Thyroid gland (tissue), 4 donors: ENCODE measurements around the gene HBG1. TPM values are rescaled to one million over a fixed set of nuclear protein-coding genes. Genes with fewer than 3 reads are reported as not detected.
"Not testable (repeated sequence)": the region's sequence is repeated elsewhere in the genome, so short reads cannot be mapped to it uniquely, and the experiment has no call there.

Source experiments
- DNase-seq, 2 donors: peaks; one replicate each; pipeline ENCODE4 v3.0.0-alpha.2; 2019
- H3K27ac ChIP-seq, 3 donors: fragments of 200-600 bp; sonication (generic); 1 replicate in 2 of 3; 2 replicates in 1 of 3; pipeline ENCODE4 v1.5.1; 2016 to 2019; ENCODE audit warnings: mild to moderate bottlenecking in 1 of 3, moderate library complexity in 1 of 3
- H3K27me3 ChIP-seq: fragments of 200-600 bp; sonication (generic); one replicate; pipeline ENCODE4 v1.5.1; 2019
- H3K36me3 ChIP-seq, 2 donors: fragments of 200-600 bp; sonication (generic); one replicate each; pipeline ENCODE4 v1.5.1; 2016 to 2019
- H3K4me1 ChIP-seq, 2 donors: fragments of 200-600 bp; sonication (generic); one replicate each; pipeline ENCODE4 v1.5.1; 2017 to 2019
- H3K4me3 ChIP-seq, 3 donors: fragments of 200-600 bp; sonication (generic); replicated peaks in 1 of 3; 1 replicate in 2 of 3; 2 replicates in 1 of 3; pipeline ENCODE4 v1.5.1; 2016; ENCODE audit warnings: mild to moderate bottlenecking in 1 of 3
- H3K9me3 ChIP-seq: fragments of 200-600 bp; sonication (generic); one replicate; pipeline ENCODE4 v1.5.1; 2017
- CTCF ChIP-seq, 6 experiments: fragments of 200-600 bp in 3 of 6; fragments of 450-650 bp in 3 of 6; sonication (generic) in 3 of 6; IDR thresholded peaks; one replicate each; pipeline ENCODE4 v1.5.1; 2016 to 2019; ENCODE audit warnings: antibody characterized with exemption in 6 of 6, mild to moderate bottlenecking in 2 of 6, inconsistent platforms in 1 of 6, moderate library complexity in 1 of 6
- POLR2A ChIP-seq, 2 donors: fragments of 450-650 bp; IDR thresholded peaks; one replicate each; pipeline ENCODE4 v1.6.1; 2017; ENCODE audit warnings: antibody characterized with exemption in 2 of 2, mild to moderate bottlenecking in 2 of 2, moderate library complexity in 1 of 2
- WGBS, 2 donors: methylation state at CpG; one replicate each; pipeline ENCODE4 v1.1.5; 2017; 5-methylcytosine and 5-hydroxymethylcytosine counted together
- intact Hi-C: fragments of 100-400 bp; cut with DNase I; formaldehyde crosslinking; loops from one replicate; pipeline ENCODE4 v1.15.1; 2023
- total RNA-seq, 4 donors: library from RNA; depleted of rRNA; stranded (reverse); fragments of >200 nt; gene quantifications; one replicate each; pipeline ENCODE4 v1.2.3, GENCODE V29; 2016

HBG1 gene
- total RNA-seq, 4 donors from 2014 or later = not detected

- DNase-seq, H3K27ac ChIP-seq, H3K9me3 ChIP-seq, H3K4me3 ChIP-seq, H3K36me3 ChIP-seq, H3K27me3 ChIP-seq, intact Hi-C loops, H3K4me1 ChIP-seq: not testable (repeated sequence)
- WGBS, 2 donors = 87 to 89% methylated on average over 5 of the region's 5 CpGs
These were observed 3.8 kb upstream of the HBG1 start for GRCh38 chr11:5253440-5253839.

GRCh38 chr11:5252919-5253265 is 3.2 kb upstream of the HBG1 start:
- Histone ChIP-seq H3K27ac (no peak overlapping the region), H3K9me3 (no peaks in the 10 kb centered on the region), H3K36me3 (no peaks in the 10 kb centered on the region), H3K4me1 (no peaks in the 10 kb centered on the region), H3K4me3 (no peak overlapping the region), H3K27me3 (no peaks in the 10 kb centered on the region)
- 74 to 81% methylated on average over 1 of the region's 1 CpG for WGBS, 2 donors
- no peak for TF ChIP-seq CTCF (IDR thresholded peaks at IDR 0.05)
- no peak for TF ChIP-seq POLR2A (IDR thresholded peaks at IDR 0.05)
- no peak for DNase-seq
- intact Hi-C loops = no loop called here

- Histone ChIP-seq H3K27ac (no peak overlapping the region), H3K4me1 (no peaks in the 10 kb centered on the region), H3K9me3 (no peaks in the 10 kb centered on the region), H3K27me3 (no peaks in the 10 kb centered on the region), H3K36me3 (no peaks in the 10 kb centered on the region), H3K4me3 (no peak overlapping the region)
- DNase-seq = no peak
- 69 to 79% methylated on average over 9 of the region's 9 CpGs for WGBS, 2 donors
- intact Hi-C loops = no loop called here
- no peak for TF ChIP-seq CTCF (IDR thresholded peaks at IDR 0.05)
- TF ChIP-seq POLR2A (IDR thresholded peaks at IDR 0.05) = no peak
These were observed 2.7 kb upstream of the HBG1 start for GRCh38 chr11:5252192-5252918.

DNA sequence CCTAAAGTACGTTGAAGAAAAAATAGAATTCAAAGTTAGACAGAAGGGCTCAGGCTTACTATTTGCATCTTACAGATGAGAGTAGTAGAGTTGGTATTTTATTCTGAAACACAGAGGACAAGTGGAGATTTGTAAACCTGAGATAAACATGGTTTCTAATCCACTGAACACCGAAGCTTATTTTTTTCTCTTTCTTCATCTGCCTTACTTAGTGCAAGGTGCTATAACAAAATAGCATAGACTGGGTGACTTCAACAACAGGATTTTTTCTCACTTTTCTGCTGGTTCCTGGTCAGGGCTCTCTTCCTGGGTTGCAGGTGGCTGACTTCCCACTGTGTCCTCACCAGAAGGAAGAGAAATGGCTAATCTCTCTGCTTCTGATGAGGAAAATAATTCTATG is 2.1 kb upstream of the HBG1 start:
- 69 to 71% methylated on average over 2 of the region's 2 CpGs for WGBS, 2 donors
- H3K4me1 ChIP-seq = no peaks in the 10 kb centered on the region
- intact Hi-C loops = no loop called here

GRCh38 chr11:5250543-5251204 is 1.0 kb upstream of the HBG1 start:
- no peaks in the 10 kb centered on the region for H3K36me3 ChIP-seq
- H3K4me3 ChIP-seq = no peak overlapping the region
- no peak for DNase-seq
- TF ChIP-seq CTCF (IDR thresholded peaks at IDR 0.05) = no peak
- TF ChIP-seq POLR2A (IDR thresholded peaks at IDR 0.05) = no peak
- H3K4me1 ChIP-seq = no peaks in the 10 kb centered on the region
- no peaks in the 10 kb centered on the region for H3K9me3 ChIP-seq
- 86% methylated on average over 4 of the region's 4 CpGs for WGBS, 2 donors
- intact Hi-C loops = no loop called here
- H3K27ac ChIP-seq = no peak overlapping the region
- H3K27me3 ChIP-seq = no peaks in the 10 kb centered on the region

More for the DNA sequence above, 2.1 kb upstream of the HBG1 start:
- Histone ChIP-seq H3K9me3 (no peaks in the 10 kb centered on the region), H3K36me3 (no peaks in the 10 kb centered on the region), H3K4me3 (no peak overlapping the region), H3K27ac (no peak overlapping the region), H3K27me3 (no peaks in the 10 kb centered on the region)
- TF ChIP-seq CTCF (IDR thresholded peaks at IDR 0.05) (no peak), POLR2A (IDR thresholded peaks at IDR 0.05) (no peak)
- DNase-seq = no peak

- H3K36me3 ChIP-seq, intact Hi-C loops: not testable (repeated sequence)
- WGBS, 2 donors = 84 to 89% methylated on average over 7 of the region's 7 CpGs
These were observed 1.2 kb downstream of the HBG1 start for GRCh38 chr11:5248498-5248897.

More at GRCh38 chr11:5248498-5248897, 1.2 kb downstream of the HBG1 start:
- not testable (repeated sequence) for H3K27ac ChIP-seq, H3K4me3 ChIP-seq, DNase-seq, H3K27me3 ChIP-seq, H3K4me1 ChIP-seq, H3K9me3 ChIP-seq
